Activated CD8-positive, alpha-beta T cell treated with anti-CD3 and anti-CD28 coated beads for 36 hours (primary cell): ENCODE results near the gene TMEM184B. TPM values are rescaled to one million over a fixed set of nuclear protein-coding genes. Genes with fewer than 3 reads are reported as not detected.
A peak's percentile ranks its signal among the peaks of the same experiment; 100 is the strongest.

Source experiments
- ATAC-seq: fragments of 200-7000 bp; cut with Tn5 transposase; one replicate; pipeline ENCODE4 v1.10.0; 2021; ENCODE audit warnings: mild to moderate bottlenecking, moderate library complexity
- CTCF ChIA-PET: fragments of 350-600 bp; sonication (Branson Sonifier 250); formaldehyde crosslinking; loops from one replicate; lab custom pipeline; 2021; ENCODE audit warnings: antibody characterized with exemption; lab: Charles Lee
- POLR2A ChIA-PET: fragments of 350-600 bp; sonication (Branson Sonifier 250); formaldehyde crosslinking; loops from one replicate; lab custom pipeline; 2021; ENCODE audit warnings: antibody characterized with exemption; lab: Charles Lee
- DNase-seq: peaks from one replicate; pipeline ENCODE4 v3.0.0-alpha.2; 2020
- H3K27ac Mint-ChIP-seq: one replicate; pipeline ENCODE4 v1.8.0; 2021; ENCODE audit warnings: mild to moderate bottlenecking, mixed read lengths
- H3K27me3 Mint-ChIP-seq: one replicate; pipeline ENCODE4 v1.8.0; 2021; ENCODE audit warnings: mixed read lengths
- H3K36me3 Mint-ChIP-seq: one replicate; pipeline ENCODE4 v1.8.0; 2021; ENCODE audit warnings: low read depth, mixed read lengths
- H3K4me1 Mint-ChIP-seq: one replicate; pipeline ENCODE4 v1.8.0; 2021; ENCODE audit warnings: low read depth, mixed read lengths
- H3K4me3 Mint-ChIP-seq: one replicate; pipeline ENCODE4 v1.8.0; 2021; ENCODE audit warnings: mild to moderate bottlenecking, moderate library complexity, mixed read lengths
- H3K9me3 Mint-ChIP-seq: one replicate; pipeline ENCODE4 v1.8.0; 2021; ENCODE audit warnings: mixed read lengths
- CTCF ChIP-seq: fragments of 200-600 bp; IDR thresholded peaks from one replicate; pipeline ENCODE4 v1.8.0; 2022; ENCODE audit warnings: antibody characterized with exemption, mild to moderate bottlenecking
- intact Hi-C: fragments of 100-400 bp; cut with micrococcal nuclease; formaldehyde crosslinking; loops from one replicate; pipeline ENCODE4 v1.10.0; 2022
- total RNA-seq, 2 experiments: library from RNA; stranded (reverse); gene quantifications; one replicate each; pipeline ENCODE4 v1.2.3, GENCODE V29; 2021

Gene TMEM184B
- total RNA-seq, 2 experiments from 2014 or later = 15.7 to 16.8 TPM

GRCh38 chr22:38269466-38269865 is 3.3 kb downstream of the TMEM184B start:
- no peak for ATAC-seq
- ChIA-PET POLR2A (interaction anchor here (1.2 to 1.6 kb wide), 3 partner anchors 8 to 69 kb away, joined by 3 to 4 read pairs (median 3); no protein-coding TSS in a partner anchor), CTCF (interaction anchor here (3.1 kb wide), 1 partner anchor 217 kb away, joined by 10 read pairs; no protein-coding TSS in a partner anchor)
- no peak overlapping the region for H3K27ac Mint-ChIP-seq
- H3K4me3 Mint-ChIP-seq = no peak overlapping the region
- H3K27me3 Mint-ChIP-seq = no peaks in the 10 kb centered on the region
- DNase-seq = no peak
- H3K36me3 Mint-ChIP-seq = no peaks in the 10 kb centered on the region
- H3K9me3 Mint-ChIP-seq = no peaks in the 10 kb centered on the region
- no peak for TF ChIP-seq CTCF
- peaks cover 49% of the 10 kb centered on the region for H3K4me1 Mint-ChIP-seq
- intact Hi-C loops = no loop called here

GRCh38 chr22:38267086-38267485 is 5.7 kb downstream of the TMEM184B start:
- ATAC-seq (peak; percentile 84), DNase-seq (peak; percentile 69)
- H3K4me1 Mint-ChIP-seq = peaks cover 51% of the 10 kb centered on the region
- CTCF ChIA-PET = interaction anchor here (0.7 to 3.3 kb wide), 6 partner anchors 63 to 215 kb away, joined by 3 to 11 read pairs (median 4); no protein-coding TSS in a partner anchor
- no peak for TF ChIP-seq CTCF
- POLR2A ChIA-PET = interaction anchor here (0.8 to 1.4 kb wide), 4 partner anchors 10 to 415 kb away, joined by 3 to 4 read pairs (median 3); partner anchors contain the start of genes PICK1 and TOMM22
- peaks cover 3% of the 10 kb centered on the region for H3K36me3 Mint-ChIP-seq
- no peak overlapping the region for H3K4me3 Mint-ChIP-seq
- no peaks in the 10 kb centered on the region for H3K27me3 Mint-ChIP-seq
- intact Hi-C loops = no loop called here
- peak overlapping the region; percentile 78 for H3K27ac Mint-ChIP-seq
- no peaks in the 10 kb centered on the region for H3K9me3 Mint-ChIP-seq

- Mint-ChIP-seq H3K9me3 (no peaks in the 10 kb centered on the region), H3K4me1 (peaks cover 47% of the 10 kb centered on the region), H3K36me3 (peaks cover 3% of the 10 kb centered on the region), H3K27ac (peak overlapping the region; percentile 78), H3K4me3 (no peak overlapping the region), H3K27me3 (no peaks in the 10 kb centered on the region)
- DNase-seq (no peak), ATAC-seq (no peak)
- no peak for TF ChIP-seq CTCF
- POLR2A ChIA-PET = interaction anchor here (0.5 to 1.2 kb wide), 2 partner anchors 73 to 88 kb away, joined by 3 read pairs; no protein-coding TSS in a partner anchor
- CTCF ChIA-PET = interaction anchor here (1.0 to 3.3 kb wide), 4 partner anchors 62 to 214 kb away, joined by 3 to 11 read pairs (median 4); no protein-coding TSS in a partner anchor
- intact Hi-C loops = no loop called here
Observed at GRCh38 chr22:38266120-38266519, 6.7 kb downstream of the TMEM184B start.

GRCh38 chr22:38264322-38264843 is 8.4 kb downstream of the TMEM184B start:
- CTCF ChIA-PET = interaction anchor here (3.3 kb wide), 1 partner anchor 212 kb away, joined by 11 read pairs; no protein-coding TSS in a partner anchor
- DNase-seq (no peak), ATAC-seq (no peak)
- Mint-ChIP-seq H3K27me3 (no peaks in the 10 kb centered on the region), H3K4me3 (no peak overlapping the region), H3K4me1 (peaks cover 39% of the 10 kb centered on the region), H3K27ac (no peak overlapping the region), H3K9me3 (no peaks in the 10 kb centered on the region), H3K36me3 (peaks cover 3% of the 10 kb centered on the region)
- POLR2A ChIA-PET = interaction anchor here (0.6 kb wide), 1 partner anchor 250 kb away, joined by 3 read pairs; no protein-coding TSS in a partner anchor
- TF ChIP-seq CTCF = no peak
- intact Hi-C loops = no loop called here
